Left lung (tissue), 10 donors: Measurements from ENCODE around the gene TMEM117. TPM values are rescaled to one million over a fixed set of nuclear protein-coding genes. Genes with fewer than 3 reads are reported as not detected.

ENCODE experiments used
- ATAC-seq: fragments of 200-7000 bp; cut with Tn5 transposase; one replicate; pipeline ENCODE4 v1.9.1; 2020; ENCODE audit warnings: moderate library complexity
- DNase-seq, 4 donors: peaks; one replicate each; pipeline ENCODE4 v3.0.0-alpha.2; 2013 to 2020
- H3K27ac ChIP-seq, 2 donors: fragments of 200-600 bp; sonication (generic) in 1 of 2; one replicate each; pipeline versions ENCODE4 v1.5.0 to v1.8.0; 2020 to 2021
- H3K27me3 ChIP-seq, 2 donors: fragments of 200-600 bp; sonication (generic) in 1 of 2; one replicate each; pipeline versions ENCODE4 v1.5.0 to v1.8.0; 2020 to 2021
- H3K36me3 ChIP-seq, 2 donors: fragments of 200-600 bp; sonication (generic) in 1 of 2; one replicate each; pipeline versions ENCODE4 v1.5.0 to v1.8.0; 2020 to 2021
- H3K4me1 ChIP-seq, 2 donors: fragments of 200-600 bp; one replicate each; pipeline ENCODE4 v1.8.0; 2021
- H3K4me3 ChIP-seq, 2 donors: fragments of 200-600 bp; sonication (generic) in 1 of 2; one replicate each; pipeline versions ENCODE4 v1.5.0 to v1.8.0; 2020 to 2021; ENCODE audit warnings: mild to moderate bottlenecking in 1 of 2
- H3K9me3 ChIP-seq, 2 donors: fragments of 200-600 bp; sonication (generic) in 1 of 2; one replicate each; pipeline versions ENCODE4 v1.5.0 to v1.8.0; 2020 to 2021
- CTCF ChIP-seq, 2 donors: fragments of 200-600 bp; sonication (generic) in 1 of 2; IDR thresholded peaks; one replicate each; pipeline versions ENCODE4 v1.5.0 to v1.8.0; 2021; ENCODE audit warnings: antibody characterized with exemption in 2 of 2
- intact Hi-C, 2 donors: fragments of 100-400 bp; cut with DNase I; formaldehyde crosslinking; loops; one replicate each; pipeline versions ENCODE4 v1.11.2 to v1.14.2; 2022
- polyA plus RNA-seq, 6 donors: library from polyadenylated mRNA; unstranded; fragments of 120-200 nt; gene quantifications; one replicate each; pipeline ENCODE4 v1.2.1, GENCODE V29; 2013; ENCODE audit not compliant: insufficient read length in 6 of 6
- total RNA-seq, 2 donors: library from RNA; stranded (reverse); fragmentation: NEBNext Ultra II Directional; extraction: Animal tissue kit (Norgen Biotek cat#: 25700); gene quantifications; one replicate each; pipeline ENCODE4 v1.2.1, GENCODE V29; 2021
- donor health status: DM: no; HTN: yes; CAD: no.
- donor health status: DM: no; HTN: no; CAD: no.

The TMEM117 gene
- total and polyA plus RNA-seq, 8 donors: 3.9 to 7.9 (median 6.7) TPM

GRCh38 chr12:44088647-44089046 lies 252.8 kb downstream of the TMEM117 start:
- no peaks in the 10 kb centered on the region for H3K27me3 ChIP-seq

DNA sequence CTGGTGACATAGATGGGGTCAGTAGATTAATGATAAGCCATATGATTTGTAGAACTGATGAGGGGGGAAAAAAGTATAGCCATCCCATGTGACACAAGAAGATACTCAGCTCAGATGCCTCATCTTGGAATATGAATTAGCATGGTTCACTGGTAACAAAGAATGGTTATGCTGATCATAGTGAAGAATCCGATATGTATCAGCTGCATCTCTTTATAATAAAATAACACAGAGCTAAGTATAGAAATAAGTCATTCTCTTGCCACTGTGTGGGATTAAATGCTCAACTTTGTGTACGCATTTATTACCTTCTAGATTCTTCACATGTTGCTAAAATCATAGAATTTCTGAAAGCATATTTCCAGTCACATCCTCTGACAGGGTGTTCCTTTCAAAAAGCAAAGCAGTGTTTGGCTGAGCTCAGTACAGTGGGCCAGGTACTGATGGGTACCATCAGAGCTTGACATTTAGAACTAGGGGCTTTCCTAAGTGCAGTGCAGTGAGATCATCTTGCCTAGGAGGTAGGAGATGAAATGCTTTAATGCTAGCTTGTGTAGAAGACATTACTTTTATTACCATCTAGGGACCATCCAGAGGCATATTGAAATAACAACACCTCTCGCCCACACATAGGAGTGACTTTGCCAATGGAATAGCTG lies 256.2 kb downstream of the TMEM117 start:
- no peak for TF ChIP-seq CTCF (IDR thresholded peaks at IDR 0.05)
- no peaks in the 10 kb centered on the region for H3K27me3 ChIP-seq
- intact Hi-C loops: no loop called here
- H3K4me1 ChIP-seq: no peaks in the 10 kb centered on the region
- DNase-seq (no peak), ATAC-seq (no peak)
- H3K9me3 ChIP-seq: no peaks in the 10 kb centered on the region
- H3K27ac ChIP-seq: no peak overlapping the region
- no peaks in the 10 kb centered on the region for H3K36me3 ChIP-seq
- no peak overlapping the region for H3K4me3 ChIP-seq

More at GRCh38 chr12:44088647-44089046, 252.8 kb downstream of the TMEM117 start:
- no peak for TF ChIP-seq CTCF (IDR thresholded peaks at IDR 0.05)
- H3K36me3 ChIP-seq: no peaks in the 10 kb centered on the region
- H3K27ac ChIP-seq: no peak overlapping the region
- no peak overlapping the region for H3K4me3 ChIP-seq
- ATAC-seq (no peak), DNase-seq (no peak)
- H3K9me3 ChIP-seq: no peaks in the 10 kb centered on the region
- no peaks in the 10 kb centered on the region for H3K4me1 ChIP-seq
- intact Hi-C loops: no loop called here

GRCh38 chr12:44098786-44099185 lies 262.9 kb downstream of the TMEM117 start:
- no peak overlapping the region for H3K4me3 ChIP-seq
- H3K27me3 ChIP-seq: no peaks in the 10 kb centered on the region
- ATAC-seq (no peak), DNase-seq (no peak)
- H3K4me1 ChIP-seq: no peaks in the 10 kb centered on the region
- no peaks in the 10 kb centered on the region for H3K36me3 ChIP-seq
- H3K27ac ChIP-seq: no peak overlapping the region
- intact Hi-C loops: no loop called here
- no peak for TF ChIP-seq CTCF (IDR thresholded peaks at IDR 0.05)
- H3K9me3 ChIP-seq: peaks cover 0 to 15% of the 10 kb centered on the region in 2 donors

- H3K4me1 ChIP-seq: no peaks in the 10 kb centered on the region
- H3K27ac ChIP-seq: no peak overlapping the region
- H3K27me3 ChIP-seq: no peaks in the 10 kb centered on the region
- no peak for TF ChIP-seq CTCF (IDR thresholded peaks at IDR 0.05)
- H3K4me3 ChIP-seq: no peak overlapping the region
- DNase-seq (no peak), ATAC-seq (no peak)
- intact Hi-C loops: no loop called here
- no peaks in the 10 kb centered on the region for H3K36me3 ChIP-seq
- peaks cover 0 to 15% of the 10 kb centered on the region in 2 donors for H3K9me3 ChIP-seq
These were observed 263.6 kb downstream of the TMEM117 start for GRCh38 chr12:44099486-44099885.

DNA sequence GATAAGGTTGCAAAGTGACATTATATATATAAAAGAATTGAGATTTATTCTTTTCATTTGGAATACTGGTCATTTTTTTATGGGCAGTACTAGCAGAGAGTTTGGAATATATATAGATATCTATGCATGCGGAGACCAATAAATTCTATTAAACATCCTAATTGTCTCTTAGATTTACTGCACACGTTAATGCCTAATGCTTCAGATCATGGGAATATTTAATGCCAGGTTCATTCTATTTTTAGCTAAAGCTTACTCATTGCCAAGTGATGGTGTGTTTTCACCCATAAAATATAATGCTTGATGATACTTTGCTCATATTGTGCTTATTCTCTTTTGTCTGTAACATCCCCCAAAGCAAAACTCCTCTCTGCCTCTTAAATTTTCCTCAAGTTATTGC lies 264.4 kb downstream of the TMEM117 start:
- no peak for DNase-seq
- intact Hi-C loops: no loop called here
- Histone ChIP-seq H3K27me3 (no peaks in the 10 kb centered on the region), H3K9me3 (peaks cover 0 to 15% of the 10 kb centered on the region in 2 donors), H3K4me3 (no peak overlapping the region), H3K4me1 (no peaks in the 10 kb centered on the region), H3K27ac (no peak overlapping the region), H3K36me3 (no peaks in the 10 kb centered on the region)
- no peak for TF ChIP-seq CTCF (IDR thresholded peaks at IDR 0.05)
- ATAC-seq: no peak
